GM21381 (cell line): ENCODE measurements around the gene EPB41L4B.
"Not testable (repeated sequence)": the region's sequence is repeated elsewhere in the genome, so short reads cannot be mapped to it uniquely, and the experiment has no call there.

Experiments
- ATAC-seq: cut with Tn5 transposase; IDR thresholded peaks from one replicate; pipeline ENCODE4 v1.9.1; 2021; ENCODE audit warnings: mild to moderate bottlenecking, moderate library complexity; ENCODE audit not compliant: unreplicated experiment

EPB41L4B gene

GRCh38 chr9:109129470-109130197 is 191.2 kb downstream of the EPB41L4B start:
- no peak for ATAC-seq

GRCh38 chr9:109126671-109127070 is 194.2 kb downstream of the EPB41L4B start:
- not testable (repeated sequence) for ATAC-seq

GRCh38 chr9:109124121-109124520 is 196.7 kb downstream of the EPB41L4B start:
- no peak for ATAC-seq

- no peak for ATAC-seq
Measured at GRCh38 chr9:109122726-109123621, 197.9 kb downstream of the EPB41L4B start.
